ENCODE data around the gene RSPH1. TPM values are rescaled to one million over a fixed set of nuclear protein-coding genes. Genes with fewer than 3 reads are reported as not detected.

Gene RSPH1
- total and polyA plus RNA-seq, 2 of the 4 experiments (the other 2 are of a cell fraction), result not detected

DNA sequence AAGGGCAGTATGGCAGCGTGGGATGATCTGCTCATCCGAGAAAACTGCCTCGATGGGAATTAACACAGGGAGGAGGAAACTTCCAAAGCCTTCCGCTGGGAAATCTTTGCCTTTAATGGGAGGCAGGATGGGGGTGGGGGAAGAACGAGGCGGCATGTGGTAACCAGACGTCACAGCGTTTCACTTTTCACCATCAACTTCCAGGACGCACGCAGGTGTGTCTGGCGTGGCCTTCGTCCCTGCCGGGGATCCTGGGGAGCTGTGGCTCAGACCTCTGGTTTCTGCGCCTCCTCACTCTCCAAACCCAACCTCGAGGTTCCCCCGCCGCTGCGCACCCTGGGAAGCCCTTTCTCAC lies 282 bp downstream of the RSPH1 start:
- BruUV-seq (replicated peaks), result no TSS peak
- CTCF ChIA-PET, result interaction anchor here (0.5 kb wide), 1 partner anchor 320 kb away, joined by 4 read pairs; no protein-coding TSS in a partner anchor
- peak; percentile 16 for DNase-seq
- H3K56ac ChIP-seq (ENCODE audit: extremely low read depth, insufficient read depth, low read length), result no peak overlapping the region
- no peak overlapping the region for H3K14ac ChIP-seq (replicated peaks; ENCODE audit: low read depth, low read length)
- H2AK9ac ChIP-seq (replicated peaks; ENCODE audit: low read depth, low read length, poor library complexity), result peak overlapping the region; percentile 10
- H4K91ac ChIP-seq (ENCODE audit: insufficient read depth, low read depth, low read length), result no peak overlapping the region
- no peak overlapping the region for H3K4ac ChIP-seq (ENCODE audit: low read depth, low read length)
- WGBS, 2 experiments (ENCODE audit: extremely low coverage in 2 of 2, insufficient read length in 1 of 2), result no CpG with 5 or more reads among the region's 18 CpGs
- H3K79me1 ChIP-seq (ENCODE audit: low read depth in 1 of 2, low read length in 2 of 2), result no peaks in the 10 kb centered on the region
- peak overlapping the region; percentile 62 for H3K4me2 ChIP-seq (ENCODE audit: low read depth, low read length)
- POLR2A ChIA-PET (ENCODE audit: unreplicated experiment), result no interaction called here
- H4K8ac ChIP-seq (ENCODE audit: low read depth in 2 of 2, low read length in 2 of 2), result no peak overlapping the region
- H3K18ac ChIP-seq (ENCODE audit: low read depth, low read length), result no peak overlapping the region
- dilution Hi-C loops (cut with HindIII; ENCODE audit: low sequenced_read_pairs, unreplicated experiment), result no loop called here
- peak overlapping the region; percentile 98 for H2AFZ ChIP-seq (replicated peaks; ENCODE audit: low read length, poor library complexity)
- no peak overlapping the region for H2BK120ac ChIP-seq (ENCODE audit: low read depth, low read length)
- intact Hi-C loops (cut with micrococcal nuclease), result no loop called here
- H4K20me1 ChIP-seq (ENCODE audit: insufficient read depth, low read length), result no peaks in the 10 kb centered on the region
- H2BK5ac ChIP-seq (ENCODE audit: low read depth, low read length, poor library complexity, severe bottlenecking), result no peak overlapping the region
- H3K4me3 ChIP-seq (ENCODE audit: insufficient read depth, low read depth, low read length), result peak overlapping the region; percentile 46
- ATAC-seq (ENCODE audit: low read depth), result no peak
- H2BK20ac ChIP-seq (ENCODE audit: low read depth, low read length), result no peak overlapping the region
- no peaks in the 10 kb centered on the region for H3K36me3 ChIP-seq (ENCODE audit: control insufficient read depth, insufficient read depth, low read length)
- in situ Hi-C loops (cut with MboI; ENCODE audit: low sequenced_read_pairs), result no loop called here
- H3K9me1 ChIP-seq (ENCODE audit: insufficient read depth, low read length), result 0 out of 2 replicates have a peak, but pooled peaks cover 4% of the 10 kb centered on the region
- no peak overlapping the region for H4K5ac ChIP-seq (ENCODE audit: low read depth, low read length)
- H3K27me3 ChIP-seq (ENCODE audit: control insufficient read depth, insufficient read depth, low read length), result peaks cover 8% of the 10 kb centered on the region; the same call in 1 of the 2 replicates
- no peaks in the 10 kb centered on the region for H3K4me1 ChIP-seq (ENCODE audit: control insufficient read depth, insufficient read depth, low read length)
- no peak overlapping the region for H2BK15ac ChIP-seq (ENCODE audit: low read depth, low read length)
- H3K9ac ChIP-seq (ENCODE audit: low read depth, low read length), result no peak overlapping the region
- no peaks in the 10 kb centered on the region for H3K9me3 ChIP-seq (ENCODE audit: control insufficient read depth, insufficient read depth, low read length)
- no peak overlapping the region for H2AK5ac ChIP-seq (ENCODE audit: low read depth, low read length)
- TF ChIP-seq, protein P1, sequence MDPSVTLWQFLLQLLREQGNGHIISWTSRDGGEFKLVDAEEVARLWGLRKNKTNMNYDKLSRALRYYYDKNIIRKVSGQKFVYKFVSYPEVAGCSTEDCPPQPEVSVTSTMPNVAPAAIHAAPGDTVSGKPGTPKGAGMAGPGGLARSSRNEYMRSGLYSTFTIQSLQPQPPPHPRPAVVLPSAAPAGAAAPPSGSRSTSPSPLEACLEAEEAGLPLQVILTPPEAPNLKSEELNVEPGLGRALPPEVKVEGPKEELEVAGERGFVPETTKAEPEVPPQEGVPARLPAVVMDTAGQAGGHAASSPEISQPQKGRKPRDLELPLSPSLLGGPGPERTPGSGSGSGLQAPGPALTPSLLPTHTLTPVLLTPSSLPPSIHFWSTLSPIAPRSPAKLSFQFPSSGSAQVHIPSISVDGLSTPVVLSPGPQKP (IDR thresholded peaks at IDR 0.05; ENCODE audit: borderline replicate concordance, low read depth, low read length), result no peak
- no peak for TF ChIP-seq NFE2L2 (IDR thresholded peaks at IDR 0.05; ENCODE audit: low read depth, low read length)
- no peak for TF ChIP-seq BHLHE40 (IDR thresholded peaks at IDR 0.05; ENCODE audit: low read depth, low read length)
- no peak for TF ChIP-seq MXI1 (IDR thresholded peaks at IDR 0.05; ENCODE audit: borderline replicate concordance, low read depth, low read length)
- TF ChIP-seq RAD21 (IDR thresholded peaks at IDR 0.05; ENCODE audit: low read length), result no peak
- TF ChIP-seq CHD1 (IDR thresholded peaks at IDR 0.05; ENCODE audit: low read depth, low read length), result no peak
- TF ChIP-seq, protein P2, sequence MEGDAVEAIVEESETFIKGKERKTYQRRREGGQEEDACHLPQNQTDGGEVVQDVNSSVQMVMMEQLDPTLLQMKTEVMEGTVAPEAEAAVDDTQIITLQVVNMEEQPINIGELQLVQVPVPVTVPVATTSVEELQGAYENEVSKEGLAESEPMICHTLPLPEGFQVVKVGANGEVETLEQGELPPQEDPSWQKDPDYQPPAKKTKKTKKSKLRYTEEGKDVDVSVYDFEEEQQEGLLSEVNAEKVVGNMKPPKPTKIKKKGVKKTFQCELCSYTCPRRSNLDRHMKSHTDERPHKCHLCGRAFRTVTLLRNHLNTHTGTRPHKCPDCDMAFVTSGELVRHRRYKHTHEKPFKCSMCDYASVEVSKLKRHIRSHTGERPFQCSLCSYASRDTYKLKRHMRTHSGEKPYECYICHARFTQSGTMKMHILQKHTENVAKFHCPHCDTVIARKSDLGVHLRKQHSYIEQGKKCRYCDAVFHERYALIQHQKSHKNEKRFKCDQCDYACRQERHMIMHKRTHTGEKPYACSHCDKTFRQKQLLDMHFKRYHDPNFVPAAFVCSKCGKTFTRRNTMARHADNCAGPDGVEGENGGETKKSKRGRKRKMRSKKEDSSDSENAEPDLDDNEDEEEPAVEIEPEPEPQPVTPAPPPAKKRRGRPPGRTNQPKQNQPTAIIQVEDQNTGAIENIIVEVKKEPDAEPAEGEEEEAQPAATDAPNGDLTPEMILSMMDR (conservative IDR thresholded peaks at IDR 0.05; ENCODE audit: low read depth, low read length), result no peak
- no peak for TF ChIP-seq RFX5 (IDR thresholded peaks at IDR 0.05; ENCODE audit: low read depth, low read length)
- no peak for TF ChIP-seq MAFK (IDR thresholded peaks at IDR 0.05; ENCODE audit: low read depth, low read length)
- TF ChIP-seq CEBPB (IDR thresholded peaks at IDR 0.05; ENCODE audit: low read depth, low read length), result no peak
- H3K23ac ChIP-seq (ENCODE audit: low read depth, low read length), result no peak overlapping the region
- no peak overlapping the region for H3K27ac ChIP-seq (ENCODE audit: insufficient read depth, low read length)

All from IMR-90 (cell line).